CD4-positive, alpha-beta T cell treated with Interleukin-1 beta for 1 hour (primary cell): Measurements from ENCODE around the gene ZBTB8OS.
"Not testable (repeated sequence)": the region's sequence is repeated elsewhere in the genome, so short reads cannot be mapped to it uniquely, and the experiment has no call there.

Source experiments
- DNase-seq, 2 donors: peaks; one replicate each; pipeline ENCODE4 v3.0.0-alpha.2; 2020 to 2022

ZBTB8OS gene

DNA sequence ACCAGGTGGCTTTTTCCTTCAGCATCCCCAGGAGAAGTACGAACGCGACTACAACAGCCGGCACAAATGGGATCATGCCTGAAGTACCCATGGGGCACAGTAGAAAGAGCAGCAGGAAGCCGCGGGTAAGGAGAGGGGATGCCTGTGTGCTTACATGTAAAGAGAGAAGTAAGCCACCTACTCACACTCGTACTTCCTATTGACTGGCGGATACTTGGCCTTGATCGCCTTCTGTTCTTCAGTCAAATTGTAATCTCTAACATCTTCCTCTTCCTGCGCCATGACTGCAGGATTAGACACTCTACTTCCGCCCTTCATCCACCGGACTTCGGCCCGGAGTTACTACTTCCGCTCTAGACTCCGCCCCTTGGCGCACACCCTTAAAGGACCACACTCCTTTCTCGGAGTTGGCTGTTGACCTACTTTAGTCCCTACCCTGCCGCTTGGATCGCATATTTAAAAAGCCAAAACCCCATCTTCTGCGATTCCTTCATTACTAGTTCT, at the start of gene ZBTB8OS:
TSS of gene ZBTB8OS (minus strand) at position 303 of the 504 bp plus-strand sequence. CDS start at position 282, 21 bp downstream.
- peak; percentile 92 to 94 for DNase-seq

DNA sequence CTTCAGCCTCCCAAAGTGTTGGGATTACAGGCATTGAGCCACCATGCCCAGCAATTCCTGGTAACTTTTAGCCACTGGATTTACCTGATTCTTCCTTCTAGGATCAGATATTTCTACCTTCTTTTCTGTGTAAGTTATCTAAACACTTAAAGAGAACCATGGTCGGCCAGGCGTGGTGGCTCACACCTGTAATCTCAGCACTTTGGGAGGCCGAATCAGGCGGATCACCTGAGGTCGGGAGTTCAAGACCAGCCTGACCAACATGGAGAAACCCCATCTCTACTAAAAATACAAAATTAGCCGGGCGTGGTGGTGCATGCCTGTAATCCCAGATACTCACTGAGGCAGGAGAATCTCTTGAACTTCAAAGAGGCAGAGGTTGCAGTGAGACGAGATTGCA, 46.6 kb upstream of the ZBTB8OS start:
- DNase-seq = not testable (repeated sequence)

DNA sequence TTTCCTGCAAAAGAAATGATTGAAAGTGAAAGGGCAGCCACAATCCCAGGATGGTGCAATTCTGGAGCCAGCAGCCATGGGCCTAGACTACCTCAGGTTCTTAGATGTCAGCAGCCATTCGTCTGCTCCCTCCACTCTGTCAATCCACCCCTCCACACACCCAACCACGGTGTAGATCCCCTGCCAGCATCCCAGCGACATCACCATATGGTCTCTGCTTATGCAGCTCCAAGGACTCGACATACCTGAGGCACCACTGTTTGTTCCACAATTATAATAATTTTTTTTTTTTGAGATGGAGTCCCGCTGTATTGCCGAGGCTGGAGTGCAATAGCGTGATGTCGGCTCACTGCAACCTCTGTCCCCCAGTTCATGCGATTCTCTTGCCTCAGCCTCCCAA, 45.7 kb upstream of the ZBTB8OS start:
- DNase-seq = no peak

DNA sequence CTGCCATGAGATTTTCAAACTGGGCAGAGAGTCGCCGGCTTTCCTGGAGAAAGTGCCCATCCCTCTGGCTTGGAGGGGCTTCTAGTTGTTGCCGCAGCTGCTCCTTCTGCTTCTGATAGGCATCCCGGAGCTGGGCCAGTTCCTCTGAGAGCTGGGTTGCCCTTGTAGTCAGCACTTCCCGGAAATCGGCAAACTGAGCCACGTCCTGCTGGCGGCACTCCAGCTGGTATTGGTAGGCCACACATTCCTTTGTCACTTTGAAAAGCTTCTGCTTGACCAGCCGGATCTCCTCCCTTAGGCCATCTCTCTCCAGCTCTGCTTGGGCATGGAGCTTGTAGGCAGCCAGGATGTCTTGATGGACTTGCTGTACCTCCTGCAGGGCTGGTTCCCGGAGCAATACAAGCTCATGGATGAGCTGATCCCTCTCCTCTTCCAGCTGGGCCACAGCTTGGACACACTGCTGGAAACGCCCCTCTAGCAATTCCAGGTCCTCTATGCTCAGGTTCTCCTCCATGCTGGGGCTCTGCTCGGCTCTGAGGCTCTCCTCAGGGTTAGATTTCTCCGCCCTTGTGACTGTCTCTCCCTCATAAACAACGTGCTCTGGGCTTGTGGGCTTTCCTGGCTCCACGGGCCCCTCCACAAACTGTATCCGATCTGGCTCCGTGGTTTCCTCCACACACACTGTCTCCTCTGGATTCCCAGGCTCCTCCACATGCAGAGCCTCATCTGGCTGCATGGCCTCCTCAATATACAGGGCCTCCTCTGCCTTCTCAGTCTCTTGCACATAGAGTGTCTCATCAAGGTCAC, 45.0 kb upstream of the ZBTB8OS start:
- peak in 1 of 2 donors; percentile 7 for DNase-seq

DNA sequence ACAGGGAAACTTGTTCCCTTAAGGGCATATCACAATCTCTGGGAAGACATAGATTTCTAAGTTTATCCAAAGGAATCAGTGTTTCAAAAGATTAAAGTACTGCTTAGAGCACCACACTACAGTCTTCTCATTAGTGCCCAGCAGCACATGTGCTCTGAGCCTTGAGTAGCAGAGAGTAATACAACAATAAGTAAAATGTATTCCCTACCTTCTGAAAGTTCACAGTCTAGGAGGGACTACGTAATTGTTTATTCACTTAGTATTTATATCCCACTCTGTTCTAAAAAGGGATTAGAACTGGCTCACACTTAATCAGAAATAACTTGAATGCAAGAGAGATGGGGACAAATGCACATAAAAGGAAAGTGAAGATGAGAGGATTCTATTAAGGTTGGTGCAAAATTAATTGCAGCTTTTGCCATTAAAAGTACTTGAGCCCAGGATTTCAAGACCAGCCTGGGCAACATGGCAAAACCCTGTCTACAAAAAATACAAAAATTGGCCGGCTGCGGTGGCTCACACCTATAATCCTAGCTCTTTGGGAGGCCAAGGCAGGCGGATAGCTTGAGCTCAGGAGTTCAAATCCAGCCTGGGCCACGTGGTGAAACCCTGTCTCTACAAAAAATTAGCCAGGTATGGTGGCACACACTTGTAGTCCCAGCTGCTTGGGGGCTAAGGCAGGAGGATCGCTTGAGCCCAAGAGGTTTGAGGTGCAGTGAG, 43.3 kb upstream of the ZBTB8OS start:
- DNase-seq = no peak

DNA sequence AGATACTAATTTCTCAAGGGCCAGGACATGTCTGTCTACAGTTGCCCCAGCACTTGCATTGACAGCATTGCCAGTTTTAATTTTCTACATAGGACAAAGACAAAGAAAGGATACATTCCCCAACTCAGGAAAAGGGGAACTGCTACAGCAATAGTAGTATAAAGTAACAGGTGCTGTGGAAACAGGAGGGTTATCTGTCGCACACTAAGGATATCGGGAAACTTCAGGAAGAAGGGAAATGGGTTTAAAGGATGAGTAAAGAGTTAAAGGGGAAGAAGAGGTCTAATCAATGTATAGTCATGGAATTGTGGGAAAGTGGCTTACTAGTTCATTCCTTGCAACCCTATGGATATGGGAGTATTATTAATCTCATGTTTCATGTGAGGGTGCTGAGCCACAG, 36.0 kb upstream of the ZBTB8OS start:
- no peak for DNase-seq

DNA sequence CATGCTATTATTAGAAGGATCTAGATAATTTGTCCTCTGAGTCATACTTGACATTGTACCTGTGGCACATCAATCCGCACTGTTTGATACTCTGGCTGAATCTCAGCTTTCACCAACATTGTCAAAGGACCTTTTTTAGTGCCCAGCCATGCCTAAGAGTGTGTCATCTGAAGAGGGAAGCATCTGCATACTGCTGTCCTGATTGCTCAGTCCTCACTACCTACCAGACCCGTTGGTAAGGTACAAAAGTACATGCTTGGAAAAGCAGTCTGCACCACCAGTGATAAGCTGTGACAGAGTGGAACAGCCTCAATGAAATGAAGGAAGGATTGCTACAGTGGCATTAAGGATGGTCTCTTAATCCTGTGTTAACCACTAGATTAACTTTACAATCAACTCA, 35.1 kb upstream of the ZBTB8OS start:
- no peak for DNase-seq

DNA sequence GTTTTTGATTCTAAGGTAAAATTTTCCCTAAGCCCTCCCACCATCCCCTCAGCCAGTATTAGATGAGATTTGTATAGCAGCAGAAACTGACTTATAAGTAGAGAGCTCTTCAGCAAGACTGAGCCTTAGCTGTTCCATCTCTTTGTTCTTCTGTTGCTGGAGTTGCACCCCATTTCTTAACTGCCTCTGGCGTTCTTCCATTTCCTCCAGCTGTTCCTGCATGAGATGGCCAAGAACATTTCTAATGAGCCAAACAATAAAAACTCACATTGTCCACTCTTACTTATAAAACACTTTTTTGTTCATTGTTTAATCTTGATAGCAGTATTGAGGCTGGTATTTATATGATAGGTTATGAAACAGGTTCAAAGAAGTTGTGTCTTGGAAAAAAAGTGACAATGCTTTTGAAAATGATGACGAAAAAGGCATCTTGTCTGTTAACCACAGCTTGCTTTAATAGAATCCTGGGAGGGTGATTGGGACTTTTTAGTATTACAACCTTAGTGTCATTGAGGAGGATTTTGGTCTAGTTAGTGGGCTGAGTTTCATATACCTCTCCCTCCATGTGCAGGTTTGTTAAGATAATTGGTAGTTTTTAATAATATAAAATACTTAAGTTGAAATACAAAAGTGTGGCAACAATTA, 33.9 kb upstream of the ZBTB8OS start:
- no peak for DNase-seq

DNA sequence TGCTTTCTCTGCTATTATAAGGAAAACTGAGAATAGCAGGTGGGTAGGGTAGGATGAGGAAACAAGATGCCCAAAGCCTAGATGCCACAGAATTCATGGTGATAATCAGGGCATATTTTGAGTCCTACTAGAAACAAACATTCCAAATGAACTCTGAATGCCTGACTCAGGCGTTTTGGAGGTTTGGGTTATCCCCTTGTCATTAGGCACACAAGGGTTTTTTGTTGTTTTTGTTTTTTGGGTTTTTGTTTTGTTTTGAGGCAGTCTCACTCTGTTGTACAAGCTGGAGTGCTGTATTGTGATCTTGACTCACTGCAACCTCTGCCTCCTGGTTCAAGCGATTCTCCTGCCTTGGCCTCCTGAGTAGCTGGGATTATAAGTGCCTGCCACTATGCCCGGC, 33.0 kb upstream of the ZBTB8OS start:
- DNase-seq = no peak

DNA sequence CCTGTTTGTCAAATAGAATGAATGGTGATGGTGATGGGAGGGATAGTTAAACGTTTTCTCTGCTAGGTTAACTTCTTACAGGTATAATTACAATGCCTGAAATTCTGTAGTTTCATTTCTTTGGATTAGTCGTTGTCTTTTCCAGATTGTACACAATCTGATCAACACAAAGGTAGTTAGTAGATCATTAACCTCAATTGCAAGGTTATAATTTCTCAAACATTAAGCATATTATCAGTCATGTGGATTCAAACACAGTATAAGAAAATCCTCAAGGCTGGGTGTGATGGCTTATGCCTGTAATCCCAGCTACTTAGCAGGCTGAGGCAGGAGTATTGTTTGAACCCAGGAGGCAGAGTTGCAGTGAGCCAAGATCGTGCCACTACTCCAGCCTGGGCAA, 31.6 kb upstream of the ZBTB8OS start:
- DNase-seq = no peak

DNA sequence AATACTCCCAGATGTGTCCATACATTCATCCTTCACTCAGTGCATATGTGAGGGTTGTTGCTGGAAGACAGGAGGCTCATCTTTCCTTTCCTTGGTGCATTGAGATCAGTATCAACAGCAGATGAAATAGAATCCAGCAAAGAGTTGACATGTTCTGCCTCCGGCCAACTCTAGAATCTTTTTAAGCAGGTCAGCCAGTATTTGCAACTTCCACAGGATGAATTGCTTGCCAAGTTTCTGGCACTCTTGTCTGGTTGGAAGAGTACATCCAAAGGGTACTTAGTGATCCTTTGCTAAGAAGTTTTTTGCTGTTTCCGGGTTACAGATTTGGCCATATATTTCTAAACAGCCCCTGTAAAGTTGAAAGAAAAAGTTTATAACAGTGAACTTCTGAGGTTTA, 31.2 kb upstream of the ZBTB8OS start:
- DNase-seq = no peak

DNA sequence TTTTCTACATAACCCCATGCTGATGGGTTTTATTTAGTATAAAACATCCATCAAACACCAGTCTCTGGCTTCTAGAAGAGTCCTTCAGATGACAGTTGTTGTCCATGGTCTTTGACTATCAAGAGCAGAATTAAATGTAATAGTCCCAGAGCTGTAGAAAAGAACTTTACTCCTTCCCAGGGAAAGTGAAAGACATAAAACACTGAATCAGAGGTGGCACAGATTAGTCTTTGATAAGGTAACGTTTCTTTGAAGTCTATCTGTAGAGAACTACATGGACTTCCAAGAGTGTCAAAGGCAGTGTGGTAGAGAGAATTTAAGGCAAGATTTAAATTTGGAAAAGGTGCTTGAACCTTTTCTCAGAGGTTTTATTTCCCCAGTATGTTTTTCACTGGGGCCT, 30.3 kb upstream of the ZBTB8OS start:
- no peak for DNase-seq

DNA sequence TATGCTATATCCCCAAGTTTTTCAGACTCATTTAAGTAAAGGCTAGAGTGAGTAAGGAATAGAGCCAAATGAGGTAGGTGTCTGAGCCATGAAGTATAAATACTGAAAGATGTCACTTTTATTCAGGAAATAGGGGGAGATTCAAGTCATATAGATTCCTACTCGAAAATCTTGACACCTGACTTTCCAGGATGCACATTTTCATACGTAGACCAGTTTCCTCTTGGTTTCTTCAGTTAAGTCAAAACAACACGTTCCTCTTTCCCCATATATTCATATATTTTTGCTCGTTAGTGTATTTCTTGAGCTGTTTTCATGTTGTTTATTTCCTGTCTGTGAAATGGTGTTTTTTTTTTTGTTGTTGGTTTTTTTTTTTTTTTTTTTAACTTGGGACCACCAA, 29.6 kb upstream of the ZBTB8OS start:
- DNase-seq = not testable (repeated sequence)

DNA sequence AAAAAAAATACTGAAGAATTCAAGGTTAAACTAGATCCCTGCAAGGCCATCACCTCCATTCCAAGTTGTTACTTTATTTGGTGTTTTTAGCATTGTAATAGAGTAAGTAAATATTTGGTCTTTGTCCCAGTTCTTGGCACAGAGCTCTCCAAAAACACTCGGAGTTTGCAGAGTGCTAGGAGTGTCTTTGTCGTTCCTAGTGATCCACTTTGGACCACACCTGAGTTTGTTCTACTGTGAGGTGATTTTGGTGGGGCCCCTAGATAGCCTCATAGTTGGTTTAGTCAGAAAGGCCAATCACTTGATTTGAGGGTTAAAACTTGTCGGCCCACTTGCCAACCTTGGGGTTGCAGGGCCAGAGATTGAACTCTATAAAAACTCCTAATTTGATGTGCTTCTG, 26.6 kb upstream of the ZBTB8OS start:
- DNase-seq = no peak

DNA sequence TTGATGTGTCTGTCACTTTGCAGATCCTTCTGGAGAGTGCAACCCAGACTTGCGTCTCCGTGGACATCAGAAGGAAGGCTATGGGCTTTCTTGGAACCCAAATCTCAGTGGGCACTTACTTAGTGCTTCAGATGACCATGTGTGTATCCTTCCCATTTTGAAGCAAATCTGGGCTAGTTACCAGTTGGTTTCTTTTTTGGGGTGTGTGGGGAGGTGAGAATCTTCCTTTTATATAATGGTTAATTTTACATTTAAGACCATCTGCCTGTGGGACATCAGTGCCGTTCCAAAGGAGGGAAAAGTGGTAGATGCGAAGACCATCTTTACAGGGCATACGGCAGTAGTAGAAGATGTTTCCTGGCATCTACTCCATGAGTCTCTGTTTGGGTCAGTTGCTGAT, 18.4 kb upstream of the ZBTB8OS start:
- not testable (repeated sequence) for DNase-seq

DNA sequence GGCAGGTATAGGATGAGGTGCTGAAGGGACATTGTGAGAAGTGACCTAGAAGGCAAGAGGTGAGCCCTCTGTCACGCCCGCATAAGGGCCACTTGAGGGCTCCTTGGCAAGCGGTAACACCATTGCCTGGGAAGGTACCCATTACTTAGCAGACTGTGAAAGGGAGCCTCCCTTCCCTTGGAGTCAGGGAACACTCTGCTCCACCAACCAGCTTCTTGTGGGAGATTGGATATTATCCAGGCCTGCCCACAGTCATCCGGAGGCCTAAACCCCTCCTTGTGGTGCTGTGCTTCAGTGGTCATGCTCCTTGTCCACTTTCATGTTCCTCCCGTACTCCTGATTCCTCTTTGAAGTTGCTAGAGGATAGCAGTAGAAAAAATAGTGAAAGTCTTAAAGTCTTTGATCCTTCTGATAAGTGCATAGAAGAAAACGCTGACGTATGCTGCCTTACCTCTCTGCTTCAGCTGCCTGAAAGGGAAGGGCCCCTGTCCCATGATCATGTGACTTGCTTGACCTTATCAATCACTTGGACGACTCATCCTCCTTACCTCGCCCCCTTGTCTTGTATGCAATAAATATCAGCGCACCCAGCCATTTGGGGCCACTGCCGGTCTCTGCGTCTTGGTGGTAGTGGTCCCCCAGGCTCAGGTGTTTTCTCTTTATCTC, 16.7 kb upstream of the ZBTB8OS start:
- DNase-seq = no peak

DNA sequence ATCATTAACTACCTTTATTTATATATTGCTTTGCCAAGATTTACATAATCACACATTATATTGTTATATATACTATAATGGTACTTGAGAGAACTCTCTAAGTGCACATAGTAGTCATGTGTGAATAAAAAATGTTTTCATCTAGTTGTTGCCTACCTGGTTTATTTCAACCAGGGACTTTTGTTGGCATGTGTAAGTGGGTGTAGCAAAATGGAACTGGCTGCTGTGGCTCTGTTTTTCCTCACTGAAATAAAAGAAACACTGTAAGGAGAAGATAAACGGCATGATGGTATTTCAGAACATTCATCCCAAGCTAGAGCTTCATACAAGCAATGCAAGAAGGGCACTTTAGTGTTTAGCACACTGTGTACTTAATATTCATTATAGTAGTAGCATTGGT, 15.6 kb upstream of the ZBTB8OS start:
- no peak for DNase-seq

DNA sequence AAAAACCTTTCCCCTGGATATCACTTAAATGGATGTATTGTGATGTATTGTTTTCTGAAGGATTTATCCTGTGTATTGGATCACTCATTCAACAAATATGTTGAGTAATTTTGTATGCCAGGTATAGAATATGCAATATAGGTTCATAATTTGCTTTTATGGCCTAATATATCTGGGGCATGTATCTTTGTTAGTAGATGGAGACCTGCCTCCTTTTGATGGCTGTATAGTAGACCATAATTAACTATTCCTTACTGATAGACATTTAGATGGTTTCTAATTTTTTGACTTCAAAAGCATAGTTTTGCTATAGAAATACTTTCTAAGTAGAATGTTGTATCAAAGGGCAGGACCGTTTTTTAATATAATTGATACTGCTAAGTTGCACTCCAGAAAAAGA, 9.2 kb upstream of the ZBTB8OS start:
- DNase-seq = no peak

DNA sequence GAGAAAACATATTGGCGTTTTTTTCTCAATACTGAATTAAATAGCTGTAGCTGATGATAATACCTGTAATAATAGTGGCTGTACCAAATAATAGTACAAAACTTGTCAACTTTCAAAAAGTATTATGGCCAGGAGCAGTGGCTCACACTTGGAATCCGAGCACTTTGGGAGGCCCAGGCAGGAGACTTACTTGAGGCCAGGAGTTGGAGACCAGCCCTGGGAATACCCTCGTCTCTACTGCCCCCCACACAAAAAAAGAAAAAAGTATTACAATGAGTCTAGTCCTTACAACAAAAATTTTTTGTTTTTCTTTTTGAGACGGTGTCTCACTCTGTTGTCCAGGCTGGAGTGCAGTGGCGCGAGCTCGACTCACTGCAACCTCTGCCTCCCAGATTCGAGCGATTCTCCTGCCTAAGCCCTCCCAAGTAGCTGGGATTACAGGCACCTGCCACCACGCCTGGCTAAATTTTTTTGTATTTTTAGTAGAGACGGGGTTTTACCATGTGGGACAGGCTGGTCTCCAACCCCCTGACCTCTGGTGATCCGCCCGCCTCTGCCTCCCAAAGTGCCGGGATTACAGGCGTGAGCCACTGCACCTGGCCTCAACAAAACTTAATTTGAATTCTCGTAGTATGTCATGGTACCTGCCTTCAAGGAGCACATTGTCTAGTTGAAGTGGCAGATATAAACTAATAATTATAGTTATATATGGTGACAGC, 2.1 kb upstream of the ZBTB8OS start:
- no peak for DNase-seq

DNA sequence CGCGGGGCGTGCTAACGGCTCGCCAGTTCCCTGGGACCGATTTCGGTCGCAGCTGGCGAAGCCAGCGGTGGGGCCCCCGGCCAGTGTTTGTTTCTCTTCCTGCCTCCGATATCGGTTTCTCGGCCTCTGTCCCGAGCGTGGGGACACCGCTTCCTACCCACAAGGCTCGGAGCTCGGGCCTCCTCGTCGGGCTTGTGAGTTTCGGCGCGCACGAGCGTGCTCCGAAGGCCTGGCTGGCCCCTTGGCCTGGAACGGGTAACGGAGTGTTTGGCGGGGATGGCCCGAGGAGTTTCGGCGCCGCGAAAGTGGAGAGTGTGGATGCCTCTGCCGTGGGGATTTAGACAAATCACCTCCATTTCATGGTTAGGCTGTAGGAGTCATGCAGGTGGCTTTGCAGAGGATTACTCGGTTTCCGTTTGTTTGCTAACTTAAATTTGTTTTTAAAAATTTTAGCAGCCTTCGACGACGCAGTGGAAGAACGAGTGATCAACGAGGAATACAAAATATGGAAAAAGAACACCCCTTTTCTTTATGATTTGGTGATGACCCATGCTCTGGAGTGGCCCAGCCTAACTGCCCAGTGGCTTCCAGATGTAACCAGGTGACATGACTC, 1.2 kb upstream of the ZBTB8OS start:
- DNase-seq = no peak

DNA sequence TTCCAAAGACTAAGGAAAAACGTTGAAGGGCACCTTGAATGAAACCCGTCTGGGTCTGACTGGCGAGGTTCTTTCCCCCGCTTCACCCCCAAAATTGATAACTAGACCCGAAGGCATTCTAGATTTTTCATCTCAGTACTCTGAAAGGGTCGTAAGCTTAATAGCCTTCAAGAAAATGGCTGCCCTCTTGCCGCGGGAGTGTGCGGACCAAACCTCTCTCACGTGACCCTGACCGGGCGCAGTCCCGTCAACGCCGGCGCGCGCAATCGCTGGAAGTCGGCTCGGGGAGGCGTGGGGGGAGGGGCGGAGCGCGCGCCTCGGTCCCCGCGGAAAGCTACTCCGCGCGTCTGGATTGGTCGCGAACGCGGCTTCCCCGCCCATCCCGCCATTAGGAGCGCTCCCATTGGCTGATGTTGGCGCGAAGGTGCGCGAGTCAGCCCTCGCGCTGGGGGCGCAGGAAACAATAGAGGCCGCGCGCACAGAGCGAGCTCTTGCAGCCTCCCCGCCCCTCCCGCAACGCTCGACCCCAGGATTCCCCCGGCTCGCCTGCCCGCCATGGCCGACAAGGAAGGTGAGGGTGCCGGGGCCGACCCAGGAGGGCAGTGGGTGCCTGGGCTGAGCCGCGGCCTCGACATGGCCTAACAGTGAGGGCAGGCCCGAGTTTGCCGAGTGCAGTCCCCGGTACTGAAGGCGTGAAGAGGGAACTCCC, 556 bp upstream of the ZBTB8OS start, which contains the start of gene RBBP4:
TSS of gene RBBP4 (plus strand) at position 457 of the 709 bp plus-strand sequence. CDS start at position 556, 99 bp downstream.
- DNase-seq = peak; percentile 98 to 99
